Panc1 (cell line): ENCODE data around the gene DEPDC4. TPM values are rescaled to one million over a fixed set of nuclear protein-coding genes. Genes with fewer than 3 reads are reported as not detected.
"Not testable (repeated sequence)": the region's sequence is repeated elsewhere in the genome, so short reads cannot be mapped to it uniquely, and the experiment has no call there.

Source experiments
- ATAC-seq: fragments of 200-7000 bp; cut with Tn5 transposase; 2 replicates; pipeline ENCODE4 v1.9.1; 2020; ENCODE audit warnings: mild to moderate bottlenecking, moderate library complexity
- BruUV-seq: library from RNA; stranded (reverse); fragments of 400-500 nt; replicated peaks from 2 replicates; lab custom pipeline; 2021; lab: Mats Ljungman, UMichigan
- CTCF ChIA-PET: fragments of 300-600 bp; sonication (Branson Sonifier 250); formaldehyde crosslinking; loops from one replicate; lab custom pipeline; 2022; ENCODE audit warnings: antibody characterized with exemption; lab: Charles Lee
- POLR2A ChIA-PET: fragments of 300-600 bp; sonication (Branson Sonifier 250); formaldehyde crosslinking; loops from one replicate; lab custom pipeline; 2022; ENCODE audit warnings: antibody characterized with exemption; lab: Charles Lee
- DNase-seq: peaks from one replicate; pipeline ENCODE4 v3.0.0-alpha.2; 2010; ENCODE audit warnings: low read depth, low spot score
- H3K27ac ChIP-seq: 2 replicates; pipeline ENCODE4 v1.5.1; 2011; ENCODE audit warnings: mild to moderate bottlenecking, low read length, inconsistent platforms
- H3K27me3 ChIP-seq: fragments of 200-500 bp; sonication (Bioruptor generic); 2 replicates; pipeline ENCODE4 v1.6.0; 2014; ENCODE audit warnings: low read length, inconsistent platforms; ENCODE audit not compliant: control insufficient read depth, insufficient read depth
- H3K36me3 ChIP-seq: fragments of 200-500 bp; sonication (Bioruptor generic); 2 replicates; pipeline ENCODE4 v1.5.1; 2014; ENCODE audit warnings: inconsistent platforms, mild to moderate bottlenecking, low read length, moderate library complexity; ENCODE audit not compliant: control insufficient read depth, insufficient read depth
- H3K4me1 ChIP-seq: 2 replicates; pipeline ENCODE4 v1.5.1; 2011; ENCODE audit warnings: inconsistent platforms, mild to moderate bottlenecking, low read length, moderate library complexity; ENCODE audit not compliant: control insufficient read depth, insufficient read depth
- H3K4me3 ChIP-seq, 2 experiments: 2 replicates each; pipeline ENCODE4 v1.5.1; 2011 to 2012; ENCODE audit warnings: low read depth in 2 of 2, low read length in 2 of 2, mild to moderate bottlenecking in 2 of 2, inconsistent platforms in 1 of 2, moderate library complexity in 1 of 2
- H3K9me3 ChIP-seq: fragments of 200-500 bp; sonication (Bioruptor generic); 2 replicates; pipeline ENCODE4 v1.5.1; 2014; ENCODE audit warnings: low read depth, mild to moderate bottlenecking, inconsistent platforms, low read length, moderate library complexity; ENCODE audit not compliant: control insufficient read depth, insufficient read depth
- POLR2AphosphoS5 ChIP-seq: IDR thresholded peaks from 2 replicates; pipeline ENCODE4 v1.6.1; 2012; ENCODE audit warnings: mild to moderate bottlenecking, low read depth, low read length, moderate library complexity
- SIN3A ChIP-seq: IDR thresholded peaks from 2 replicates; pipeline ENCODE4 v1.6.1; 2012; ENCODE audit warnings: low read depth, mild to moderate bottlenecking, low read length, moderate library complexity, borderline replicate concordance; ENCODE audit not compliant: insufficient read depth
- TCF7L2 ChIP-seq: IDR thresholded peaks from 2 replicates; pipeline ENCODE4 v1.6.1; 2011; ENCODE audit warnings: mild to moderate bottlenecking, low read depth, low read length, inconsistent platforms
- in situ Hi-C: cut with HindIII; loops from 2 replicates; pipeline ENCODE4 v1.10.0; 2016; ENCODE audit warnings: low sequenced_read_pairs, low pct_unique_long_range_greater_than_20kb
- intact Hi-C: fragments of 100-400 bp; cut with micrococcal nuclease; formaldehyde crosslinking; loops from one replicate; pipeline ENCODE4 v1.10.0; 2022; ENCODE audit not compliant: unreplicated experiment
- total RNA-seq: library from RNA; stranded (reverse); gene quantifications from one replicate; pipeline ENCODE4 v1.2.1, GENCODE V29; 2021; ENCODE audit not compliant: unreplicated experiment
- TF ChIP-seq, protein P1 (sequence below): fragments of 450-650 bp; IDR thresholded peaks from 2 replicates; pipeline ENCODE4 v1.5.1; 2017; ENCODE audit warnings: mild to moderate bottlenecking
- TF ChIP-seq, protein P2 (sequence below), 2 experiments: IDR thresholded peaks; 2 replicates each; pipeline ENCODE4 v1.6.1; 2011 to 2012; ENCODE audit warnings: low read depth in 2 of 2, control low read depth in 1 of 2, low read length in 1 of 2, mild to moderate bottlenecking in 1 of 2, moderate library complexity in 1 of 2; ENCODE audit not compliant: insufficient read depth in 1 of 2

DEPDC4 gene
- total RNA-seq, 1 experiment from 2014 or later, result 2.6 TPM

DNA sequence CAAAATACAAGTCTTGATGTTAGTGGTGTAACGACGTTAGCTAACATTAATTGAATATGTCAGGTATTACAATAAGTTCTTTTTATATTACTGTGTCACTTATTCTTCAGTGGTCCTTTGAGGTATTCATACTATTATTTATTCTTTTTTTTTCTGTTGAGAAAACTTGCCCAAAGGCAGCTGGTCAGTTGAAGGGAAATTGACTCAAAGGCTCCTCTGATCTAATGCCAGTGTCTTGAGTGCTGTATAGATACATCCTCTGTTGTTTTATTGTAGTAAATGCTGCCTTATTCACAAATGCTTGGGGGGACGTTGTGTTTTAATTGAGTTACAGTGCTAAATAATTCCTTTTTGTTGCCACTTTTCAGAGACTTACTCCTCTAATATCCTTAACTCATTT is 23.1 kb upstream of the DEPDC4 start:
- TF ChIP-seq, protein P1, sequence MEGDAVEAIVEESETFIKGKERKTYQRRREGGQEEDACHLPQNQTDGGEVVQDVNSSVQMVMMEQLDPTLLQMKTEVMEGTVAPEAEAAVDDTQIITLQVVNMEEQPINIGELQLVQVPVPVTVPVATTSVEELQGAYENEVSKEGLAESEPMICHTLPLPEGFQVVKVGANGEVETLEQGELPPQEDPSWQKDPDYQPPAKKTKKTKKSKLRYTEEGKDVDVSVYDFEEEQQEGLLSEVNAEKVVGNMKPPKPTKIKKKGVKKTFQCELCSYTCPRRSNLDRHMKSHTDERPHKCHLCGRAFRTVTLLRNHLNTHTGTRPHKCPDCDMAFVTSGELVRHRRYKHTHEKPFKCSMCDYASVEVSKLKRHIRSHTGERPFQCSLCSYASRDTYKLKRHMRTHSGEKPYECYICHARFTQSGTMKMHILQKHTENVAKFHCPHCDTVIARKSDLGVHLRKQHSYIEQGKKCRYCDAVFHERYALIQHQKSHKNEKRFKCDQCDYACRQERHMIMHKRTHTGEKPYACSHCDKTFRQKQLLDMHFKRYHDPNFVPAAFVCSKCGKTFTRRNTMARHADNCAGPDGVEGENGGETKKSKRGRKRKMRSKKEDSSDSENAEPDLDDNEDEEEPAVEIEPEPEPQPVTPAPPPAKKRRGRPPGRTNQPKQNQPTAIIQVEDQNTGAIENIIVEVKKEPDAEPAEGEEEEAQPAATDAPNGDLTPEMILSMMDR, result no peak
- TF ChIP-seq POLR2AphosphoS5 (no peak), SIN3A (no peak), TCF7L2 (no peak)
- TF ChIP-seq, protein P2, sequence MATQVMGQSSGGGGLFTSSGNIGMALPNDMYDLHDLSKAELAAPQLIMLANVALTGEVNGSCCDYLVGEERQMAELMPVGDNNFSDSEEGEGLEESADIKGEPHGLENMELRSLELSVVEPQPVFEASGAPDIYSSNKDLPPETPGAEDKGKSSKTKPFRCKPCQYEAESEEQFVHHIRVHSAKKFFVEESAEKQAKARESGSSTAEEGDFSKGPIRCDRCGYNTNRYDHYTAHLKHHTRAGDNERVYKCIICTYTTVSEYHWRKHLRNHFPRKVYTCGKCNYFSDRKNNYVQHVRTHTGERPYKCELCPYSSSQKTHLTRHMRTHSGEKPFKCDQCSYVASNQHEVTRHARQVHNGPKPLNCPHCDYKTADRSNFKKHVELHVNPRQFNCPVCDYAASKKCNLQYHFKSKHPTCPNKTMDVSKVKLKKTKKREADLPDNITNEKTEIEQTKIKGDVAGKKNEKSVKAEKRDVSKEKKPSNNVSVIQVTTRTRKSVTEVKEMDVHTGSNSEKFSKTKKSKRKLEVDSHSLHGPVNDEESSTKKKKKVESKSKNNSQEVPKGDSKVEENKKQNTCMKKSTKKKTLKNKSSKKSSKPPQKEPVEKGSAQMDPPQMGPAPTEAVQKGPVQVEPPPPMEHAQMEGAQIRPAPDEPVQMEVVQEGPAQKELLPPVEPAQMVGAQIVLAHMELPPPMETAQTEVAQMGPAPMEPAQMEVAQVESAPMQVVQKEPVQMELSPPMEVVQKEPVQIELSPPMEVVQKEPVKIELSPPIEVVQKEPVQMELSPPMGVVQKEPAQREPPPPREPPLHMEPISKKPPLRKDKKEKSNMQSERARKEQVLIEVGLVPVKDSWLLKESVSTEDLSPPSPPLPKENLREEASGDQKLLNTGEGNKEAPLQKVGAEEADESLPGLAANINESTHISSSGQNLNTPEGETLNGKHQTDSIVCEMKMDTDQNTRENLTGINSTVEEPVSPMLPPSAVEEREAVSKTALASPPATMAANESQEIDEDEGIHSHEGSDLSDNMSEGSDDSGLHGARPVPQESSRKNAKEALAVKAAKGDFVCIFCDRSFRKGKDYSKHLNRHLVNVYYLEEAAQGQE (IDR thresholded peaks at IDR 0.05; ENCODE audit: insufficient read depth in 1 of 2, low read depth in 2 of 2, low read length in 1 of 2), result no peak
- BruUV-seq, result no TSS peak
- Histone ChIP-seq H3K9me3 (no peaks in the 10 kb centered on the region), H3K27me3 (no peaks in the 10 kb centered on the region), H3K27ac (no peak overlapping the region), H3K4me1 (no peaks in the 10 kb centered on the region), H3K36me3 (no peaks in the 10 kb centered on the region; the same call in 1 of the 2 replicates), H3K4me3 (no peak overlapping the region)
- no peak for DNase-seq
- CTCF ChIA-PET, result no interaction called here
- POLR2A ChIA-PET, result no interaction called here
- no peak for ATAC-seq
- intact Hi-C loops, result no loop called here
- in situ Hi-C loops, result no loop called here

DNA sequence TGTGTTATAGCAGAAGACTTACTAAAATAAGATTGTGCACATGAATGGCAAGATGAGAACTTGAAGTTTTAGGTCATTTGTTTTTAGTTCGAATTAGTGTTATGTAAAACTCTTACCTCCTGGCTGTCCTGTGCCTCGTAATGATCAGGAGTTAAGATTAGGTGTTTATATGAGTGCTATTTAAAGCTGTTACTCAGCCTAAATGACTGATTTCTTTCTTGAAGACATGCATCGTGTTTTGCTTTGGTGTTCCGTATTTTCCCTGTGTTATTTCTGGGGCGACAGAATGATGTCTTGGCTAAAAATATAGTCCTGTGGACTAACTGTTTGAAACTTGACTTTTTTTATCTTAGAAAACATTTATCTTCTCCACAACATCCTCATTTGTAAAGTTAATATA is 22.2 kb upstream of the DEPDC4 start:
- DNase-seq (no peak), ATAC-seq (no peak)
- ChIA-PET CTCF (no interaction called here), POLR2A (no interaction called here)
- H3K4me3 ChIP-seq, result no peak overlapping the region
- in situ Hi-C loops, result no loop called here
- H3K27me3 ChIP-seq, result no peaks in the 10 kb centered on the region
- TF ChIP-seq, protein P2 (IDR thresholded peaks at IDR 0.05; ENCODE audit: insufficient read depth in 1 of 2, low read depth in 2 of 2, low read length in 1 of 2), result no peak
- TF ChIP-seq, protein P1, result no peak
- no peak for TF ChIP-seq TCF7L2
- no peak for TF ChIP-seq SIN3A
- no peak for TF ChIP-seq POLR2AphosphoS5
- BruUV-seq, result no TSS peak
- no peaks in the 10 kb centered on the region for H3K4me1 ChIP-seq
- intact Hi-C loops, result no loop called here
- H3K27ac ChIP-seq, result no peak overlapping the region
- no peaks in the 10 kb centered on the region for H3K9me3 ChIP-seq
- no peaks in the 10 kb centered on the region; the same call in 1 of the 2 replicates for H3K36me3 ChIP-seq

DNA sequence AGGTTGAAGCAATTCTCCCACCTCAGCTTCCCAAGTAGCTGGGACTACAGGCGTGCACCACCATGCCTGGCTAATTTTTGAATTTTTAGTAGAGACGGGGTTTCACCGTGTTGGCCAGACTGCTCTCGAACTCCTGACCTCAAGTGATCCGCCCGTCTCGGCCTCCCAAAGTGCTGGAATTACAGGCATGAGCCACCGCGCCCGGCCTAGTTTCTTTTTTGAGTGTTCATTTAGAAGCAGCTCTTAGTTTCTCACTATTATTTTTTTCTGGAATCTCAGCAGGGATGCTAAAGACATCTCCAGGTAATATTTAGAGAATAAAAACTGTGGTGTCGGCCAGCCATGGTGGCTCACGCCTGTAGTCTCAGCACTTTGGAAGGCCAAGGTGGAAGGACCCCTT is 17.7 kb upstream of the DEPDC4 start:
- CTCF ChIA-PET, DNase-seq, H3K27ac ChIP-seq, H3K27me3 ChIP-seq, H3K36me3 ChIP-seq, H3K4me3 ChIP-seq, ATAC-seq, H3K4me1 ChIP-seq, in situ Hi-C loops, BruUV-seq, intact Hi-C loops, H3K9me3 ChIP-seq: not testable (repeated sequence)
- POLR2A ChIA-PET, result interaction anchor here (0.6 to 1.0 kb wide), 3 partner anchors 12 to 136 kb away, joined by 4 to 8 read pairs (median 6); partner anchors contain the start of genes DEPDC4 and SCYL2
